H1 (cell line): Measurements from ENCODE around the gene LTA4H. TPM values are rescaled to one million over a fixed set of nuclear protein-coding genes. Genes with fewer than 3 reads are reported as not detected.

ENCODE experiments used
- CTCF ChIA-PET: fragments of 300-600 bp; sonication (Branson Sonifier 250); formaldehyde crosslinking; loops from one replicate; lab custom pipeline; 2021; ENCODE audit not compliant: partially characterized antibody; lab: Charles Lee
- POLR2A ChIA-PET: fragments of 300-600 bp; sonication (Branson Sonifier 250); formaldehyde crosslinking; loops from one replicate; lab custom pipeline; 2021; ENCODE audit warnings: inconsistent platforms; ENCODE audit not compliant: partially characterized antibody; lab: Charles Lee
- DNase-seq, 2 experiments: peaks; one replicate each; pipeline versions ENCODE4 v3.0.0 to v3.0.0-alpha.2; 2010 to 2022; ENCODE audit warnings: low spot score in 2 of 2, low read depth in 1 of 2, mixed read lengths in 1 of 2
- FAIRE-seq: peaks from 2 replicates; lab custom pipeline; 2011; peaks lifted over from hg19 to GRCh38; lab: Jason Lieb, UNC
- H2AFZ ChIP-seq: 2 replicates; pipeline ENCODE4 v1.8.1; 2012; ENCODE audit warnings: low read length, inconsistent platforms
- H2AK5ac ChIP-seq: 2 replicates; pipeline ENCODE4 v1.6.1; 2013; ENCODE audit warnings: low read depth, low read length
- H2BK120ac ChIP-seq: replicated peaks from 2 replicates; pipeline ENCODE3; 2013; ENCODE audit warnings: low read depth, low read length, inconsistent platforms
- H2BK12ac ChIP-seq: 2 replicates; pipeline ENCODE4 v1.6.1; 2013; ENCODE audit warnings: low read depth, low read length
- H2BK15ac ChIP-seq: 2 replicates; pipeline ENCODE4 v1.6.1; 2013; ENCODE audit warnings: low read length
- H2BK20ac ChIP-seq: 2 replicates; pipeline ENCODE4 v1.6.1; 2013; ENCODE audit warnings: low read length
- H2BK5ac ChIP-seq: 2 replicates; pipeline ENCODE4 v1.6.1; 2013; ENCODE audit warnings: low read depth, low read length
- H3K14ac ChIP-seq: 2 replicates; pipeline ENCODE4 v1.6.1; 2013; ENCODE audit warnings: inconsistent platforms; ENCODE audit not compliant: insufficient read length
- H3K18ac ChIP-seq: 2 replicates; pipeline ENCODE4 v1.6.1; 2013; ENCODE audit warnings: low read length; ENCODE audit errors: extremely low read depth
- H3K23ac ChIP-seq: 2 replicates; pipeline ENCODE4 v1.6.1; 2013; ENCODE audit warnings: inconsistent platforms; ENCODE audit not compliant: insufficient read length
- H3K23me2 ChIP-seq: 2 replicates; pipeline ENCODE4 v1.6.1; 2013; ENCODE audit warnings: low read depth, low read length
- H3K27ac ChIP-seq: 2 replicates; pipeline ENCODE4 v1.6.1; 2011; ENCODE audit warnings: low read depth, low read length, inconsistent platforms
- H3K27me3 ChIP-seq, 4 experiments: replicated peaks in 1 of 4; 1 replicate in 1 of 4; 2 replicates in 3 of 4; pipeline versions ENCODE4 v1.6.1 to v1.8.1; 2011 to 2013; ENCODE audit warnings: low read length in 3 of 4, mild to moderate bottlenecking in 3 of 4, inconsistent platforms in 2 of 4, mixed read lengths in 2 of 4, moderate library complexity in 1 of 4; ENCODE audit not compliant: control insufficient read depth in 3 of 4, insufficient read depth in 3 of 4; ENCODE audit errors: extremely low read depth in 1 of 4
- H3K36me3 ChIP-seq, 4 experiments: 2 replicates each; pipeline versions ENCODE4 v1.6.1 to v1.8.1; 2011 to 2013; ENCODE audit warnings: mild to moderate bottlenecking in 4 of 4, low read length in 3 of 4, moderate library complexity in 2 of 4, control low read depth in 1 of 4, inconsistent platforms in 1 of 4; ENCODE audit not compliant: insufficient read depth in 4 of 4, control insufficient read depth in 2 of 4
- H3K4ac ChIP-seq: replicated peaks from 2 replicates; pipeline ENCODE3; 2013; ENCODE audit warnings: low read length, low read depth, mixed read lengths, inconsistent platforms; ENCODE audit not compliant: insufficient read length
- H3K4me1 ChIP-seq, 4 experiments: replicated peaks in 1 of 4; 1 replicate in 1 of 4; 2 replicates in 3 of 4; pipeline versions ENCODE4 v1.6.1 to v1.8.1; 2011 to 2013; ENCODE audit warnings: low read length in 3 of 4, inconsistent platforms in 2 of 4, mixed read lengths in 1 of 4; ENCODE audit not compliant: insufficient read depth in 4 of 4, control insufficient read depth in 3 of 4
- H3K4me2 ChIP-seq, 2 experiments: 2 replicates each; pipeline versions ENCODE4 v1.6.1 to v1.8.1; 2011 to 2013; ENCODE audit warnings: low read depth in 2 of 2, low read length in 2 of 2, control low read depth in 1 of 2, inconsistent platforms in 1 of 2, mild to moderate bottlenecking in 1 of 2; ENCODE audit not compliant: insufficient read depth in 1 of 2
- H3K4me3 ChIP-seq, 4 experiments: fragments of 200-600, 300-600 bp in 1 of 4; sonication (generic), shearing (Covaris generic), sonication (Bioruptor Twin) in 1 of 4; 2 replicates each; pipeline versions ENCODE4 v1.5.1 to v1.8.1; 2011 to 2016; ENCODE audit warnings: low read length in 4 of 4, low read depth in 3 of 4, control low read depth in 2 of 4, inconsistent platforms in 2 of 4, mild to moderate bottlenecking in 2 of 4, mixed read lengths in 1 of 4, moderate library complexity in 1 of 4; ENCODE audit not compliant: insufficient read depth in 2 of 4; ENCODE audit errors: extremely low read depth in 1 of 4
- H3K56ac ChIP-seq: replicated peaks from 2 replicates; pipeline ENCODE3; 2013; ENCODE audit warnings: low read depth, mild to moderate bottlenecking, mixed read lengths, low read length, inconsistent platforms; ENCODE audit not compliant: insufficient read length
- H3K79me1 ChIP-seq: 2 replicates; pipeline ENCODE4 v1.6.1; 2013; ENCODE audit warnings: low read depth, low read length, control low read depth
- H3K79me2 ChIP-seq, 2 experiments: 2 replicates each; pipeline versions ENCODE4 v1.6.1 to v1.8.1; 2012 to 2013; ENCODE audit warnings: low read length in 2 of 2, mild to moderate bottlenecking in 2 of 2, inconsistent platforms in 1 of 2; ENCODE audit not compliant: insufficient read depth in 2 of 2, control insufficient read depth in 1 of 2
- H3K9ac ChIP-seq, 4 experiments: replicated peaks in 1 of 4; 1 replicate in 1 of 4; 2 replicates in 3 of 4; pipeline versions ENCODE4 v1.6.1 to v1.8.1; 2011 to 2013; ENCODE audit warnings: low read depth in 3 of 4, low read length in 3 of 4, control low read depth in 2 of 4, mild to moderate bottlenecking in 2 of 4, moderate library complexity in 2 of 4, inconsistent platforms in 1 of 4; ENCODE audit errors: extremely low read depth in 1 of 4
- H3K9me3 ChIP-seq, 2 experiments: 2 replicates each; pipeline versions ENCODE4 v1.6.1 to v1.8.1; 2012 to 2013; ENCODE audit warnings: mild to moderate bottlenecking in 2 of 2, moderate library complexity in 2 of 2, control low read depth in 1 of 2, inconsistent platforms in 1 of 2, low read depth in 1 of 2, low read length in 1 of 2, mixed read lengths in 1 of 2; ENCODE audit not compliant: insufficient read depth in 2 of 2
- H4K20me1 ChIP-seq, 2 experiments: replicated peaks in 1 of 2; 2 replicates each; pipeline versions ENCODE3 to v1.8.1; 2011 to 2013; ENCODE audit warnings: inconsistent platforms in 2 of 2, low read length in 2 of 2, mild to moderate bottlenecking in 1 of 2; ENCODE audit not compliant: insufficient read depth in 2 of 2, control insufficient read depth in 1 of 2
- H4K5ac ChIP-seq: 2 replicates; pipeline ENCODE4 v1.6.1; 2013; ENCODE audit warnings: low read length, low read depth, mixed read lengths, inconsistent platforms; ENCODE audit not compliant: insufficient read length
- H4K8ac ChIP-seq: 2 replicates; pipeline ENCODE4 v1.8.0; 2013; ENCODE audit warnings: mild to moderate bottlenecking, moderate library complexity, low read length, inconsistent platforms; ENCODE audit not compliant: insufficient read depth; ENCODE audit errors: extremely low read depth
- H4K91ac ChIP-seq: replicated peaks from 2 replicates; pipeline ENCODE3; 2013; ENCODE audit warnings: low read length, mixed read lengths, inconsistent platforms; ENCODE audit not compliant: insufficient read length
- CBX8 ChIP-seq: fragments of 300-800, 300-1000 bp; sonication (generic); IDR thresholded peaks from 2 replicates; pipeline ENCODE4 v1.7.1; 2016; ENCODE audit warnings: low read depth, low read length, borderline replicate concordance
- CTBP2 ChIP-seq: IDR thresholded peaks from 2 replicates; pipeline ENCODE4 v1.7.0; 2011; ENCODE audit warnings: borderline replicate concordance, mild to moderate bottlenecking, moderate library complexity, mixed read lengths, low read length; ENCODE audit not compliant: insufficient read depth, insufficient read length
- KDM1A ChIP-seq: fragments of 200-600, 300-600 bp; sonication (generic); IDR thresholded peaks from 2 replicates; pipeline ENCODE4 v1.7.1; 2016; ENCODE audit warnings: mild to moderate bottlenecking, low read length, borderline replicate concordance
- MAFK ChIP-seq: IDR thresholded peaks from 2 replicates; pipeline ENCODE4 v1.6.1; 2012; ENCODE audit warnings: low read depth, mild to moderate bottlenecking, improper control_type of control experiment, low read length
- NANOG ChIP-seq: IDR thresholded peaks from 2 replicates; pipeline ENCODE4 v1.6.1; 2011; ENCODE audit warnings: low read length, low read depth, mild to moderate bottlenecking, inconsistent platforms; ENCODE audit not compliant: insufficient read depth, poor library complexity, severe bottlenecking
- TAF1 ChIP-seq: IDR thresholded peaks from 2 replicates; pipeline ENCODE4 v1.6.1; 2011; ENCODE audit warnings: mild to moderate bottlenecking, low read depth, low read length
- WGBS, 2 experiments: shearing (Covaris generic) in 1 of 2; methylation state at CpG; one replicate each; pipeline versions ENCODE4 v1.1.6 to v1.1.7; 2013 to 2015; ENCODE audit warnings: low lambda C conversion rate in 2 of 2, mixed read lengths in 2 of 2, inconsistent platforms in 1 of 2, low coverage in 1 of 2, missing lambda C conversion rate in 1 of 2; ENCODE audit not compliant: insufficient replicate concordance in 2 of 2, insufficient coverage in 1 of 2, insufficient read length in 1 of 2; ENCODE audit errors: extremely low coverage in 1 of 2, missing lambda C conversion rate in 1 of 2; 5-methylcytosine and 5-hydroxymethylcytosine counted together
- polyA plus RNA-seq, 7 experiments: library from polyadenylated mRNA; depleted of rRNA in 3 of 7; stranded (reverse) in 5 of 7; unstranded in 2 of 7; fragments of >200 nt in 5 of 7; fragments of 200-250 nt in 2 of 7; gene quantifications; 1 replicate in 5 of 7; 2 replicates in 1 of 7; 4 replicates in 1 of 7; pipeline versions ENCODE4 v1.2.1 to v1.2.3, GENCODE V29; 2011 to 2013; ENCODE audit warnings: missing spikeins in 2 of 7, mixed read lengths in 2 of 7
- total RNA-seq: library from RNA; stranded (reverse); fragmentation: NEBNext Ultra II Directional; extraction: Animal tissue kit (Norgen Biotek cat#: 25700); gene quantifications from 2 replicates; pipeline ENCODE4 v1.2.1, GENCODE V29; 2021

Gene LTA4H
- total and polyA plus RNA-seq, 2 of the 8 experiments (the other 6 are each of a cell fraction or from before 2014, with no cell fraction given) = 106 to 167 TPM

GRCh38 chr12:96053476-96054243 is 18.3 kb upstream of the LTA4H start:
- POLR2A ChIA-PET = no interaction called here
- H2BK5ac ChIP-seq = no peak overlapping the region
- no peaks in the 10 kb centered on the region for H3K4me1 ChIP-seq
- no peak overlapping the region for H4K8ac ChIP-seq
- 89% methylated on average over 5 of the region's 5 CpGs; no CpG with 5 or more reads in 1 of the 2 experiments for WGBS, 2 experiments
- FAIRE-seq (no peak), DNase-seq (no peak)
- no peak overlapping the region for H2BK120ac ChIP-seq
- no peaks in the 10 kb centered on the region for H3K79me2 ChIP-seq
- no peak overlapping the region for H3K23ac ChIP-seq
- H3K4me2 ChIP-seq = no peak overlapping the region
- no peaks in the 10 kb centered on the region for H3K36me3 ChIP-seq
- no peak overlapping the region for H3K9ac ChIP-seq
- H4K91ac ChIP-seq = no peak overlapping the region
- no peak overlapping the region for H3K4me3 ChIP-seq
- H3K79me1 ChIP-seq = no peaks in the 10 kb centered on the region
- no peaks in the 10 kb centered on the region for H3K27me3 ChIP-seq
- no peak overlapping the region for H2BK12ac ChIP-seq
- H3K23me2 ChIP-seq = no peaks in the 10 kb centered on the region
- H2BK20ac ChIP-seq = no peak overlapping the region
- H4K5ac ChIP-seq = no peak overlapping the region
- CTCF ChIA-PET = interaction anchor here (1.0 to 1.4 kb wide), 2 partner anchors 96 to 455 kb away, joined by 3 to 4 read pairs; no protein-coding TSS in a partner anchor
- H2BK15ac ChIP-seq = no peak overlapping the region
- H2AK5ac ChIP-seq = no peak overlapping the region
- H2AFZ ChIP-seq = no peak overlapping the region
- no peaks in the 10 kb centered on the region for H3K9me3 ChIP-seq
- H3K14ac ChIP-seq = no peak overlapping the region
- no peak overlapping the region for H3K56ac ChIP-seq
- H3K18ac ChIP-seq = no peak overlapping the region
- H3K27ac ChIP-seq = no peak overlapping the region
- TF ChIP-seq CTBP2 (no peak), TAF1 (no peak), MAFK (no peak), KDM1A (no peak), CBX8 (no peak), NANOG (no peak)
- TF ChIP-seq, all 59 proteins: peak for 0
- no peaks in the 10 kb centered on the region for H4K20me1 ChIP-seq
- H3K4ac ChIP-seq = no peak overlapping the region
